Fibroblast of skin of back (primary cell): ENCODE results near the gene DLG2.
A peak's percentile ranks its signal among the peaks of the same experiment; 100 is the strongest.

Experiments used
- DNase-seq: peaks from one replicate; pipeline ENCODE4 v3.0.0-alpha.2; 2013

Gene DLG2

GRCh38 chr11:84069048-84069447, 1558.1 kb downstream of the DLG2 start:
- DNase-seq = no peak

GRCh38 chr11:84061726-84062125, 1565.4 kb downstream of the DLG2 start:
- DNase-seq = no peak

- peak; percentile 0 for DNase-seq
These were observed 1570.3 kb downstream of the DLG2 start for GRCh38 chr11:84056653-84057376.

- no peak for DNase-seq
These were observed 1582.0 kb downstream of the DLG2 start for GRCh38 chr11:84045146-84045545.

- DNase-seq = no peak
These were observed 1582.4 kb downstream of the DLG2 start for GRCh38 chr11:84044706-84045105.

GRCh38 chr11:84036664-84037194, 1590.4 kb downstream of the DLG2 start:
- no peak for DNase-seq

- DNase-seq = no peak
These were observed 1591.5 kb downstream of the DLG2 start for GRCh38 chr11:84035645-84036044.

- no peak for DNase-seq
These were observed 1592.7 kb downstream of the DLG2 start for GRCh38 chr11:84034484-84034883.

GRCh38 chr11:84024266-84024665, 1602.9 kb downstream of the DLG2 start:
- DNase-seq = no peak

- DNase-seq = no peak
These were observed 1604.4 kb downstream of the DLG2 start for GRCh38 chr11:84022695-84023094.

- DNase-seq = no peak
These were observed 1604.9 kb downstream of the DLG2 start for GRCh38 chr11:84022201-84022600.

- no peak for DNase-seq
These were observed 1605.9 kb downstream of the DLG2 start for GRCh38 chr11:84021291-84021690.

GRCh38 chr11:84019571-84020194, 1607.5 kb downstream of the DLG2 start:
- peak; percentile 88 for DNase-seq

- DNase-seq = no peak
These were observed 1612.6 kb downstream of the DLG2 start for GRCh38 chr11:84014539-84014938.

- no peak for DNase-seq
These were observed 1614.8 kb downstream of the DLG2 start for GRCh38 chr11:84012171-84012826.

GRCh38 chr11:84003181-84003580, 1624.0 kb downstream of the DLG2 start:
- DNase-seq = no peak

GRCh38 chr11:83998921-83999320, 1628.2 kb downstream of the DLG2 start:
- no peak for DNase-seq

- DNase-seq = no peak
These were observed 1636.9 kb downstream of the DLG2 start for GRCh38 chr11:83990160-83990733.

GRCh38 chr11:83982825-83983224, 1644.3 kb downstream of the DLG2 start:
- no peak for DNase-seq

GRCh38 chr11:83979593-83979992, 1647.6 kb downstream of the DLG2 start:
- no peak for DNase-seq

GRCh38 chr11:83978942-83979341, 1648.2 kb downstream of the DLG2 start:
- no peak for DNase-seq

GRCh38 chr11:83976086-83976485, 1651.1 kb downstream of the DLG2 start:
- peak; percentile 49 for DNase-seq

GRCh38 chr11:83972536-83972935, 1654.6 kb downstream of the DLG2 start:
- no peak for DNase-seq
